ENCODE data around the gene LSAMP.

GRCh38 chr3:115804200-115804599 is 641.1 kb downstream of the LSAMP start:
- TF ChIP-seq CTCF (IDR thresholded peaks at IDR 0.05) (no peak), POLR2A (IDR thresholded peaks at IDR 0.05) (no peak)
